HepG2 (cell line): ENCODE measurements around the gene RPL41. TPM values are rescaled to one million over a fixed set of nuclear protein-coding genes. Genes with fewer than 3 reads are reported as not detected.
A peak's percentile ranks its signal among the peaks of the same experiment; 100 is the strongest.

ENCODE experiments used
- BRF2 ChIP-seq: sonication (generic); formaldehyde crosslinking; IDR thresholded peaks from 2 replicates; pipeline ENCODE4 v1.8.1; 2022; ENCODE audit warnings: mild to moderate bottlenecking, missing genetic modification reagents
- CREBL2 ChIP-seq: sonication (generic); formaldehyde crosslinking; IDR thresholded peaks from 2 replicates; pipeline ENCODE4 v1.8.1; 2023; ENCODE audit warnings: missing genetic modification reagents, mild to moderate bottlenecking, borderline replicate concordance
- HOXA3 ChIP-seq: sonication (generic); formaldehyde crosslinking; IDR thresholded peaks from 2 replicates; pipeline ENCODE4 v1.5.0; 2020; ENCODE audit warnings: missing genetic modification reagents
- KDM2A ChIP-seq: sonication (generic); formaldehyde crosslinking; IDR thresholded peaks from 2 replicates; pipeline ENCODE4 v1.4.0; 2020; ENCODE audit warnings: low read depth, missing genetic modification reagents, borderline replicate concordance
- NR2F2 ChIP-seq: IDR thresholded peaks from 2 replicates; pipeline ENCODE4 v1.6.1; 2012; ENCODE audit warnings: low read depth, inconsistent platforms, borderline replicate concordance
- RBAK ChIP-seq: sonication (generic); formaldehyde crosslinking; IDR thresholded peaks from 2 replicates; pipeline ENCODE4 v1.5.1; 2020; ENCODE audit warnings: mild to moderate bottlenecking, missing genetic modification reagents
- SPEN ChIP-seq: sonication (generic); formaldehyde crosslinking; IDR thresholded peaks from 2 replicates; pipeline ENCODE4 v1.5.1; 2020; ENCODE audit warnings: low read depth, mild to moderate bottlenecking, missing genetic modification reagents
- TCF7 ChIP-seq: sonication (generic); IDR thresholded peaks from 2 replicates; pipeline ENCODE4 v1.6.1; 2016; ENCODE audit warnings: antibody characterized with exemption, low read depth
- ZBTB1 ChIP-seq: sonication (generic); formaldehyde crosslinking; IDR thresholded peaks from 2 replicates; pipeline ENCODE4 v1.4.0; 2020; ENCODE audit warnings: missing genetic modification reagents, borderline replicate concordance
- ZNF335 ChIP-seq: sonication (generic); formaldehyde crosslinking; IDR thresholded peaks from 2 replicates; pipeline ENCODE4 v1.4.0; 2020; ENCODE audit warnings: missing genetic modification reagents
- ZNF530 ChIP-seq: sonication (generic); formaldehyde crosslinking; IDR thresholded peaks from 2 replicates; pipeline ENCODE4 v1.5.0; 2020; ENCODE audit warnings: low read depth, mild to moderate bottlenecking, missing genetic modification reagents
- ZNF768 ChIP-seq: sonication (generic); formaldehyde crosslinking; IDR thresholded peaks from 2 replicates; pipeline ENCODE4 v1.4.0; 2020; ENCODE audit warnings: missing genetic modification reagents
- ZNF782 ChIP-seq: sonication (generic); formaldehyde crosslinking; IDR thresholded peaks from 2 replicates; pipeline ENCODE4 v1.4.0; 2020; ENCODE audit warnings: missing genetic modification reagents, mild to moderate bottlenecking, borderline replicate concordance
- polyA plus RNA-seq, 8 experiments: library from polyadenylated mRNA; depleted of rRNA in 3 of 8; stranded (reverse) in 7 of 8; unstranded in 1 of 8; fragments of >200 nt; fragmentation: Illumina TruSeq in 4 of 8; extraction: Trizol in 4 of 8; gene quantifications; 2 replicates each; pipeline versions ENCODE4 v1.2.1 to v1.2.3, GENCODE V29; 2011 to 2016; ENCODE audit warnings: low read depth in 4 of 8, missing spikeins in 1 of 8, mixed read lengths in 1 of 8; ENCODE audit not compliant: insufficient read depth in 1 of 8
- total RNA-seq, 5 experiments: library from RNA; depleted of rRNA; stranded (reverse); fragments of >200 nt; fragmentation: Illumina TruSeq; extraction: Trizol; gene quantifications; 2 replicates each; pipeline ENCODE4 v1.2.3, GENCODE V29; 2016; ENCODE audit warnings: low read depth in 1 of 5
- TF ChIP-seq, protein P1 (sequence below): sonication (generic); formaldehyde crosslinking; conservative IDR thresholded peaks from 2 replicates; pipeline ENCODE4 v1.4.0; 2020; ENCODE audit warnings: missing genetic modification reagents
- TF ChIP-seq, protein P2 (sequence below): sonication (generic); formaldehyde crosslinking; IDR thresholded peaks from 2 replicates; pipeline ENCODE4 v1.8.0; 2022; ENCODE audit warnings: low read depth, missing genetic modification reagents
- TF ChIP-seq, protein P3 (sequence below): sonication (generic); formaldehyde crosslinking; IDR thresholded peaks from 2 replicates; pipeline ENCODE4 v1.4.0; 2020; ENCODE audit warnings: missing genetic modification reagents
- TF ChIP-seq, protein P4 (sequence below): sonication (generic); formaldehyde crosslinking; IDR thresholded peaks from 2 replicates; pipeline ENCODE4 v1.4.0; 2020; ENCODE audit warnings: low read depth, mild to moderate bottlenecking, missing genetic modification reagents
- TF ChIP-seq, protein P5 (sequence below): sonication (generic); formaldehyde crosslinking; IDR thresholded peaks from 2 replicates; pipeline ENCODE4 v1.8.0; 2022; ENCODE audit warnings: missing genetic modification reagents, mild to moderate bottlenecking, borderline replicate concordance
- TF ChIP-seq, protein P6 (sequence below): IDR thresholded peaks from 2 replicates; pipeline ENCODE4 v1.6.1; 2016; ENCODE audit warnings: mild to moderate bottlenecking

Gene RPL41
- total and polyA plus RNA-seq, 2 of the 13 experiments (the other 11 are each of a cell fraction or from before 2014, with no cell fraction given), result 4,012 to 7,670 TPM

- TF ChIP-seq, protein P1, sequence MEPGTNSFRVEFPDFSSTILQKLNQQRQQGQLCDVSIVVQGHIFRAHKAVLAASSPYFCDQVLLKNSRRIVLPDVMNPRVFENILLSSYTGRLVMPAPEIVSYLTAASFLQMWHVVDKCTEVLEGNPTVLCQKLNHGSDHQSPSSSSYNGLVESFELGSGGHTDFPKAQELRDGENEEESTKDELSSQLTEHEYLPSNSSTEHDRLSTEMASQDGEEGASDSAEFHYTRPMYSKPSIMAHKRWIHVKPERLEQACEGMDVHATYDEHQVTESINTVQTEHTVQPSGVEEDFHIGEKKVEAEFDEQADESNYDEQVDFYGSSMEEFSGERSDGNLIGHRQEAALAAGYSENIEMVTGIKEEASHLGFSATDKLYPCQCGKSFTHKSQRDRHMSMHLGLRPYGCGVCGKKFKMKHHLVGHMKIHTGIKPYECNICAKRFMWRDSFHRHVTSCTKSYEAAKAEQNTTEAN (CRISPR knock-in tag), result 0 out of 2 replicates have a peak, but pooled peaks have one; percentile 9
- no peak for TF ChIP-seq ZNF768 (CRISPR knock-in tag)
- TF ChIP-seq, protein P2, sequence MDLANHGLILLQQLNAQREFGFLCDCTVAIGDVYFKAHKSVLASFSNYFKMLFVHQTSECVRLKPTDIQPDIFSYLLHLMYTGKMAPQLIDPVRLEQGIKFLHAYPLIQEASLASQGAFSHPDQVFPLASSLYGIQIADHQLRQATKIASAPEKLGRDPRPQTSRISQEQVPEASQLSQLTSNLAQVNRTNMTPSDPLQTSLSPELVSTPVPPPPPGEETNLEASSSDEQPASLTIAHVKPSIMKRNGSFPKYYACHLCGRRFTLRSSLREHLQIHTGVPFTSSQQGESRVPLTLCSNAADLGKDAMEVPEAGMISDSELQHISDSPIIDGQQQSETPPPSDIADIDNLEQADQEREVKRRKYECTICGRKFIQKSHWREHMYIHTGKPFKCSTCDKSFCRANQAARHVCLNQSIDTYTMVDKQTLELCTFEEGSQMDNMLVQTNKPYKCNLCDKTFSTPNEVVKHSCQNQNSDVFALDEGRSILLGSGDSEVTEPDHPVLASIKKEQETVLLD, result no peak
- TF ChIP-seq ZNF782, result 0 out of 2 replicates have a peak, but pooled peaks have one; percentile 58
- TF ChIP-seq HOXA3, result peak; percentile 59
- TF ChIP-seq TCF7, result no peak
- TF ChIP-seq RBAK (CRISPR knock-in tag), result no peak
- TF ChIP-seq, protein P3, sequence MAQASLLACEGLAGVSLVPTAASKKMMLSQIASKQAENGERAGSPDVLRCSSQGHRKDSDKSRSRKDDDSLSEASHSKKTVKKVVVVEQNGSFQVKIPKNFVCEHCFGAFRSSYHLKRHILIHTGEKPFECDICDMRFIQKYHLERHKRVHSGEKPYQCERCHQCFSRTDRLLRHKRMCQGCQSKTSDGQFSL, result peak; percentile 86
- TF ChIP-seq CREBL2, result no peak
- TF ChIP-seq, protein P4, sequence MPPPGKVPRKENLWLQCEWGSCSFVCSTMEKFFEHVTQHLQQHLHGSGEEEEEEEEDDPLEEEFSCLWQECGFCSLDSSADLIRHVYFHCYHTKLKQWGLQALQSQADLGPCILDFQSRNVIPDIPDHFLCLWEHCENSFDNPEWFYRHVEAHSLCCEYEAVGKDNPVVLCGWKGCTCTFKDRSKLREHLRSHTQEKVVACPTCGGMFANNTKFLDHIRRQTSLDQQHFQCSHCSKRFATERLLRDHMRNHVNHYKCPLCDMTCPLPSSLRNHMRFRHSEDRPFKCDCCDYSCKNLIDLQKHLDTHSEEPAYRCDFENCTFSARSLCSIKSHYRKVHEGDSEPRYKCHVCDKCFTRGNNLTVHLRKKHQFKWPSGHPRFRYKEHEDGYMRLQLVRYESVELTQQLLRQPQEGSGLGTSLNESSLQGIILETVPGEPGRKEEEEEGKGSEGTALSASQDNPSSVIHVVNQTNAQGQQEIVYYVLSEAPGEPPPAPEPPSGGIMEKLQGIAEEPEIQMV, result peak; percentile 58; the same call in 1 of the 2 replicates
- TF ChIP-seq ZNF335 (CRISPR knock-in tag), result 0 out of 2 replicates have a peak, but pooled peaks have one; percentile 13
- 0 out of 2 replicates have a peak, but pooled peaks have one; percentile 21 for TF ChIP-seq BRF2 (CRISPR knock-in tag)
- TF ChIP-seq ZNF530 (CRISPR knock-in tag), result no peak
- peak; percentile 93 for TF ChIP-seq KDM2A (CRISPR knock-in tag)
- TF ChIP-seq ZBTB1, result no peak
- TF ChIP-seq NR2F2, result peak; percentile 8; the same call in 1 of the 2 replicates
- TF ChIP-seq, protein P5, sequence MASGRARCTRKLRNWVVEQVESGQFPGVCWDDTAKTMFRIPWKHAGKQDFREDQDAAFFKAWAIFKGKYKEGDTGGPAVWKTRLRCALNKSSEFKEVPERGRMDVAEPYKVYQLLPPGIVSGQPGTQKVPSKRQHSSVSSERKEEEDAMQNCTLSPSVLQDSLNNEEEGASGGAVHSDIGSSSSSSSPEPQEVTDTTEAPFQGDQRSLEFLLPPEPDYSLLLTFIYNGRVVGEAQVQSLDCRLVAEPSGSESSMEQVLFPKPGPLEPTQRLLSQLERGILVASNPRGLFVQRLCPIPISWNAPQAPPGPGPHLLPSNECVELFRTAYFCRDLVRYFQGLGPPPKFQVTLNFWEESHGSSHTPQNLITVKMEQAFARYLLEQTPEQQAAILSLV (CRISPR knock-in tag), result no peak
- 0 out of 2 replicates have a peak, but pooled peaks have one; percentile 19 for TF ChIP-seq SPEN (CRISPR knock-in tag)
- TF ChIP-seq, protein P6, sequence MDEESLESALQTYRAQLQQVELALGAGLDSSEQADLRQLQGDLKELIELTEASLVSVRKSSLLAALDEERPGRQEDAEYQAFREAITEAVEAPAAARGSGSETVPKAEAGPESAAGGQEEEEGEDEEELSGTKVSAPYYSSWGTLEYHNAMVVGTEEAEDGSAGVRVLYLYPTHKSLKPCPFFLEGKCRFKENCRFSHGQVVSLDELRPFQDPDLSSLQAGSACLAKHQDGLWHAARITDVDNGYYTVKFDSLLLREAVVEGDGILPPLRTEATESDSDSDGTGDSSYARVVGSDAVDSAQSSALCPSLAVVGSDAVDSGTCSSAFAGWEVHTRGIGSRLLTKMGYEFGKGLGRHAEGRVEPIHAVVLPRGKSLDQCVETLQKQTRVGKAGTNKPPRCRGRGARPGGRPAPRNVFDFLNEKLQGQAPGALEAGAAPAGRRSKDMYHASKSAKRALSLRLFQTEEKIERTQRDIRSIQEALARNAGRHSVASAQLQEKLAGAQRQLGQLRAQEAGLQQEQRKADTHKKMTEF (CRISPR knock-in tag), result 0 out of 2 replicates have a peak, but pooled peaks have one; percentile 18
Observed at GRCh38 chr12:56158029-56158925, 41.8 kb downstream of the RPL41 start, which contains the start of gene MYL6 (continued).
